Activated T-cell treated with anti-CD3 and anti-CD28 coated beads for 48 hours (primary cell): ENCODE results near the gene SPIRE2.
"Not testable (repeated sequence)": the region's sequence is repeated elsewhere in the genome, so short reads cannot be mapped to it uniquely, and the experiment has no call there.

Experiments used
- DNase-seq: peaks from one replicate; pipeline ENCODE4 v3.0.0-alpha.2; 2020; ENCODE audit warnings: low read depth

The SPIRE2 gene

DNA sequence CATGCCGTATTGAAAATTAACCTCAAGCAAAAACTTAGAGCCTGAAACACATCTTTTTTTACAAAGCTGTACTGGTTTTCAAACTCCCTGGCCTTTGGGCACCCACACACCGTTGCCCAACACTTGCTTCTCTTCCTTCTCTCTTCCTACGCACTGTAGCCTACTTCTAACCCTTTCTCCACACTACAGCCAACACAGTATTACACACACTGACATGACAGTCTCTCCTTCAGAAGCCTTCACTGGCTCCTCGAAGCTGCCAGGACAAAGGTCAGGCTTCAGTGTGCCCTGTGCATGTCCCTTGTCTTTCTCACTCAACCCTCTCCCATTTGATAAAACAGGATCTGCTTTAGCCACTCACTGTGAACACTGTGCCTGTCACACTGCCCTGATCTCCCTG is 19.8 kb upstream of the SPIRE2 start:
- no peak for DNase-seq

DNA sequence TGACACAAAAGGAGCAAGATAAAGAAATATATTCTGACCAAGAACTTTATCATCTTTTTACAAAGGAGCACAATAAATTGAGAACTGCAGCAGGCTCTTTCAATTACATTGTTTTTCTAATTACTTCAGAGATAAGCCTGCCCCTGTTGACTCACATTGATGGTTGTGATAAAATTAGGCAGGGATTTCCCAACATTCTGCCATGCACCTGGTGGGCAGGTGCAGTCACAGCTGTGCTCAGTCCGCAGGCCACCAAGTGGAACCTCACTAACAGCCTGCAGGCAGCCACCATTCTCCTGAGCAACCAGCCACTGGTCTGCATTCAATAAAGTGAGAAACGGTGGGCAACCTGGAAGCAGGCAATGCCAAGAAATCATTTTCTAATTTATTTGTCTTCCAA is 17.0 kb upstream of the SPIRE2 start:
- DNase-seq, result no peak

DNA sequence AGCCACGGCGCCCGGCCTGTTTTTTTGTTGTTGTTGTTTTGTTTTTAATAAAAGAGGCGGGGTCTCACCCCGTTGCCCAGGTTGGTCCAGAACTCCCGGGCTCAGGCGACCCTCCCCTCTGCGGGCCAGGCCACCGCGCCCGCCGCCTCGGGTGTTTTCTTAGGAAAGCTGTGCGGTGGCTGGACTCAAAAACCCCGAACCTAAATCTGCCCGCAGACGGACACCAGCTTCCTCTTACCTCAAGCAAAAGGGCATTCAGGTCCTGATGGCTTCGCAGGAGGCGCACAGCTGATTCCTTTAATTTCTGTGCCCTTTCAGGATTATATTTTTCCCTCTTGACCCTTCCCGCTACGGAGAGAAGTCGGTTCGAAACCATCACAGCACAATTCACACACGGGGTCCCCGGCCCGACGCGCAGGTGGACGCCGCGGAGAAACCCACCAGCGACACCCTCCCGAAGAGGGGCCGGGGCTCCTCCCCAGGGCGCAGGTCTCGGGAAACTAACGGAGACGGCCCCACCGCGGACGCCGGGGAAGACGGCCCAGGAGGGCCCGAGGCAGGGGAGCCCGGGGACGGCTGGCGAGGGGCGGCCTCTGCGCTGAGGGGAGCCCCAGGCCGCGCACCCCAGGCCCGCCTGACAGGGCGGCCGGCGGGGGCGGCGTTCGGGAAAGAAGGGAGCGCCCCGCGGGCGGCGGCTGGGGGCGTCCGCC is 12.5 kb upstream of the SPIRE2 start:
- peak; percentile 14 for DNase-seq

DNA sequence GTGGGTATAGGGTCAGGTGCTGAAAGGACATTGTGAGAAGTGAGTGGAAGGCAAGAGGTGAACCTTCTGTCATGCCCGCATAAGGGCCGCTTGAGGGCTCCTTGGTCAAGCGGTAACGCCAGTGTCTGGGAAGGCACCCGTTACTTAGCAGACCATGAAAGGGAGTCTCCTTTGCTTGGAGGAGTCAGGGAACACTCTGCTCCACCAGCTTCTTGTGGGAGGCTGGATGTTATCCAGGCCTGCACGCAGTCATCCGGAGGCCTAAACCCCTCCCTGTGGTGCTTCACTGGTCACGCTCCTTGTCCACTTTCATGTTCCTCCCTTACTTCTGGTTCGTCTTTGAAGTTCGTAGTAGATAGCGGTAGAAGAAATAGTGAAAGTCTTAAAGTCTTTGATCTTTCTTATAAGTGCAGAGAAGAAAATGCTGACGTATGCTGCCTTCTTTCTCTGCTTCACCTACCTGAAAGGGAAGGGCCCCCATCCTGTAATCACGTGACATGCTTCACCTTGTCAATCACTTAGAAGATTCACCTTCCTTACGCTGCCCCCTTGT is 9.3 kb upstream of the SPIRE2 start:
- DNase-seq, result not testable (repeated sequence)

DNA sequence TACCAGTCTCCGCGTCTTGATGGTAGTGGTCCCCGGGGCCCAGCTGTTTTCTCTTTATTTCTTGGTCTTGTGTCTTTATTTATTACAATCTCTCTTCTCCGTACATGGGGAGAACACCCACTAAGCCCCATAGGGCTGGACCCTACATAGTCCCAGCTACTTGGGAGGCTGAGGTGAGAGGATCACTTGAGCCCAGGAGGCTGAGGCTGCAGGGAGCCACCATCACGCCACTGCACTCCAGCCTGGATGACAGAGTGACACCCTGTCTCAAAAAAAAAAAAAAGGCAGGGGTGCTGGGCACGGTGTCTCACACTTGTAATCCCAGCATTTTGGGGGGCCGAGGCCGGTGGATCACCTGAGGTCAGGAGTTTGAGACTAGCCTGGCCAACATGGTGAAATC is 8.8 kb upstream of the SPIRE2 start:
- not testable (repeated sequence) for DNase-seq

GRCh38 chr16:89821438-89822187 is 6.7 kb upstream of the SPIRE2 start:
- no peak for DNase-seq

DNA sequence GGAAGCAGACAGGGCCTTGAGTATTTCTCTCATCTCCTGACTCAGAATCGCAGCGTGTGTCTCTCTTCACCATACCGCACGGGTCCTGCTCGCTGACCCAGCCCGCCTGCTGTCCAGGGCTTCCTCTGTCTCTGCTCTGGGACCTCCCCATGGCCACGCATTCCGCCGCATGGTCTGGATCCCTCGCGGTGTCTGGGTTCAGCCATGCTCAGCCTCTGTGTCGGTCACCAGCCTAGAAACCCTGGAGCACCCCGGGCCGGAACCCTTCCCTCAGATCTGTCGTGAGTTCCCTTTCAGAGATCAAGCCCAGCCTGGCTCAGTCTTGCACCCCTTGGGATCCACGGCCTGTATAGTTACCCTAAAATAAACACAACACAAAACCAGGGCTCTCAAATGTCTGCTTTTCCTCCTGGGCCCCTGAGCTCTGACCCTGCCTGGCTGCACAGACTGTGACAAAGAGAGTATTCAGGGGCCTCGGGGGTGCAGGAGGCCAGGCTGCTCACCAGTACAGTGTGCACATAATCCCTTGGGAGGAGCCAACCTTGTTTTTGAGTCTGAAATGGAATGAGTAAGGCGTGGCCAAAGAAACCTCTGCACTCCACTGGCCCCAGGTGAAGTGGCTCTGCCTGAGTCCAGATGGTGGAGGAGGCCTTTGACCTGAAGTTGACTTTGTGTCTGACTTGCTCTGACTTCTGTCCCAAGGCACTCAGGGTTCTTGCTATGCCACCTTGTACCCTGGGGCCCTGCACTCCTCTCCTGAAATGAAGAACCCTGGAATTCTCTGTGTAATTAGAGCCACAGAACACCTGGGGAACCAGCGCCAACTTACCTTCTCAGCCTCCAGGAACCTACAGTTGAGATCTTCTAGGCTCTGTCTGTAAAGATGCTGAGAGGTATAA is 5.8 kb upstream of the SPIRE2 start:
- DNase-seq, result no peak

DNA sequence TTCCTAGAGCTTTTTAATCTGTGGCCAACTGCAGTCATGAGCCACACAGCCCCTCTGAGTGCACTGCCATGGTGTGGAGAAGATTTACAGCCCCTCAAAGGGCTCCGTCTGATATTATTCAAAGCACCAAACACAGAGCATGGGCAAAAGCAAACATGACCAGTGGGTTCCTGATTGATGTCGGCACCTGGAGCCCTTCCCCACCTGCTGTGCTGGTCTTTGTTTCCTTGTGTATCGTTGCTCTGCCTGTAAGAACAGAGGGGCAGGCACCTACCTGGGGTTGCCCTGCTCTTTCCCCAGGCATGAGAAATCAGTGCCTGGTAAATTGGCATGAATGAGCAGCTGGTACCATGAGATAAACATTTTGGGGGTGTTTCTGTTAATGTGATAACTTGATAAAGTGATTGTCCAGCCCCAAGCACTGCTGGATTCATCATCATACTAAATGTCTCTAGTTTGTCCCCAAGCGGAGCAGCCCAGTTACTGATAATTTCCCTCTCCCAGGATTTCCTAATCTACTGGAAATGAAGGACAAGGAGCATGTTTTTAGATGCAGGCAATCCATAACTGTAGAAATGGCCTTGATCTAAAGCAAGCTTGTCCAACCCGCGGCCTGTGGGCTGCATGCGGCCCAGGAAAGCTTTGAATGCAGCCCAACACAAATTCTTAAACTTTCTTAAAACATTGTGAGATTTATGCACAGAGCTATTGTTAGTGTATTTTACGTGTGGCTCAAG is 5.0 kb upstream of the SPIRE2 start:
- no peak for DNase-seq

DNA sequence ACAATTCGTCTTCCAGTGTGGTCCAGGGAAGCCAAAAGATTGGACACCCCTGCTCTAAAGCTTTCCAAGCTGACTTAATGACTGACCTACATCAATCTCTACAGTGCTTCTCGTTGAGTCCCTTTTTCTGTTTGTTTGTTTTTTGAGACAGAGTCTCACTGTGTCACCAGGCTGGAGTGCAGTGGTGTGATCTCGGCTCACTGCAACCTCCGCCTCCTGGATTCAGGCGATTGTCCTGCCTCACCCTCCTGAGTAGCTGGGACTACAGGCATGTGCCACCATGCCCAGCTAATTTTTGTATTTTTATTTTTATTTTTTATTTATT is 4.5 kb upstream of the SPIRE2 start:
- DNase-seq, result not testable (repeated sequence)

DNA sequence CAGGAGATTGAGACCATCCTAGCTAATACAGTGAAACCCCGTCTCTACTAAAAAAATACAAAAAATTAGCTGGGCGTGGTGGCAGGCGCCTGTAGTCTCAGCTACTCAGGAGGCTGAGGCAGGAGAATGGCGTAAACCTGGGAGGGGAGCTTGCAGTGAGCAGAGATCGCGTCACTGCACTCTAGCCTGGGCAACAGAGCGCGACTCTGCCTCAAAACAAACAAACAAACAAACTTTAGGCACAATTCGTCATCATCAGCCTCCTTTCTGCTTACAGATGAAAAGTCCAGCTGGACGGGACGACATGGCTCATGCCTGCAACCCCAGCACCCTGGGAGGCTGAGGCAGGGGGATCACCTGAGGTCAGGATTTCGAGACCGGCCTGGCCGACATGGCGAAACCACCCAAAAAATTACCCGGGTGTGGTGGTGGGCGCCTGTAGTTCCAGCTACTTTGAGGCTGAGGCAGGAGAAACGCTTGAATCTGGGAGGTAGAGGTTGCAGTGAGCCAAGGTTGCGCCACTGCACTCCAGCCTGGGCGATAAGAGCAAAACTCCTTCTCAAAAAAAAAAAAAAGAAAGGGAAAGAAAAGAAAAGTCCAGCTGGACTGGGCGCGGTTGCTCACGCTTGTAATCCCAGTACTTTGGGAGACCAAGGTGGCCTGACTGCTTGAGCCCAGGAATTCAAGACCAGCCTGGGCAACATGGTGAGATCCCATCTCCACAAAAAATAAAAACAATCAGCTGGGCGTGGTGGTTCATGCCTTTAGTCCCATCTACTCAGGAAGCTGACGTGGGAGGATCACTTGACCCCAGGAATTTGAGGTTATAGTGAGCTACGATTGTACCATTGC is 1.5 kb upstream of the SPIRE2 start:
- DNase-seq, result no peak

DNA sequence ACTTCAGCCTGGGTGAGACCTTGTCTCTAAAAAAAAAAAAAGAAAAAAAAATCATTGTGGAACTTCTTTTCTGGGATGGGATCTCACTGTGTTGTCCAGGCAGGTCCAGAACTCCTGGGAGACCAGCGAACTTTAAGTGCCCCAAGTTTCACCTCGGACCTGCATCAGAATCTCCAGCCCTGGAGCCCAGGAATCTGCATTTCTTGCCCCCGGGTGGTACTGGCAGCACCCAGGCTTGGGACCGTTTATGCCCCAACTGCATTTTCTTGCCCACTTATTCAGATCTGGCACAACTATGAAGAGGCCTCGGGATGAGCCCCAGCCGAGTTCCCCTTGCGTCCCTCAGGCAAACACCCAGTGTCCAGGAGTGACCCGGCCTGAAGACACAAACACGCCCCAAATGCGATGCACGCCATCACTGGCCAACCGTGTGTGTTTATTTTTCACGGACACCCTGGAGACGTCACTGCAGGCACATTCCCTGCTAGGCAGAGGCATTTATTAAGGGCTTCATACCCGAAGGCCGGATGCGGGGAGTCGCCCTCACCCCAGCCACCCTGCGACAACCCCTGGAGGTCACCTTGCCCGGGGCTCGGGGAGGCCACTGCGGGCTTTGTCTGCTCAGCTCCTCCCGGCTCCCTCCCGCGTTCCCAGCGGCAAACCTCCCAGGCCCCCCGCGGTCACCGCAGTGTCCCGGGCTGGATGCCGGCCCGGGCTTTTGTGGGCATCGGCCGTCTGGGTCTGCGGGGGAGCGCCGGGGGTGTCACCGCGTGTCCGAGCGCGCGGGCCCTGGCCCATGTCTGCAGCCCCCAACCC is 684 bp upstream of the SPIRE2 start:
- DNase-seq, result no peak

DNA sequence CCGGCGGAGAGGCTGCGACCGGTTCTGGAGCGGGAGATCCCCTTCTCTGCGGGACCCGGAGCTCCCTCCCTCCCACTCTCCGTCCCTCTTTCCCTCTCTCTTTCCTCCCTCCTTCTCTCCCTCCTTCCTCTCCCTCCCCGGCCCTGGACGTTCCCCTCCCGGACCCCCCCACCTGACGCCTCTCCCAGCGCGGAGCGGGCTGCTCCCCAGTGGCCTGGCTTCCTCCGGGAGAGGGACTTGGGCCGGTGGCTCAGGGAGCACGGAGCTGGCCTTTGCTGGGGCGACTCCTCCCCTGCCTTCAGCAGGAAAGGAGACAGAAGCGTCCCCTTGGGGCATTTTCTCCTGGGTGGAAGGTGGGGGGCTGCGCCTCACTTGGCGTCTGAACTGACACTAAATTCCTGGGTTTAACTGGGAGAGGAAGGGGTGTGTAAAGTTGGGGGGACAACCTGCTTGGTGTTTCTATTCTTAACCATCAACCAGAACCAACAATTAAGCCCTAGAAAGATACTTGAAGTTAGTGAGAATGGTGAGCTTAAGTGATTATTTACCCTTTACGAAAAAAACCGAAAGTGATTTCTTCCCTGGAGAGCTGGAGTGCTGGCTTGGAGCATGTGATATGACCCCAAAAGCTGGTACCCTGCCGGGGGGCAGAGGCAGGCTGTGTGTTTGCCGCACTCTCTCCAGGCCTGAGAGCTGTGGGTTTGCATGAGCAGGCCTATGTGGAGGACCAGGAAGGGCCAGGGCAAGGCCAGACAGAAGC is 775 bp downstream of the SPIRE2 start:
- no peak for DNase-seq

DNA sequence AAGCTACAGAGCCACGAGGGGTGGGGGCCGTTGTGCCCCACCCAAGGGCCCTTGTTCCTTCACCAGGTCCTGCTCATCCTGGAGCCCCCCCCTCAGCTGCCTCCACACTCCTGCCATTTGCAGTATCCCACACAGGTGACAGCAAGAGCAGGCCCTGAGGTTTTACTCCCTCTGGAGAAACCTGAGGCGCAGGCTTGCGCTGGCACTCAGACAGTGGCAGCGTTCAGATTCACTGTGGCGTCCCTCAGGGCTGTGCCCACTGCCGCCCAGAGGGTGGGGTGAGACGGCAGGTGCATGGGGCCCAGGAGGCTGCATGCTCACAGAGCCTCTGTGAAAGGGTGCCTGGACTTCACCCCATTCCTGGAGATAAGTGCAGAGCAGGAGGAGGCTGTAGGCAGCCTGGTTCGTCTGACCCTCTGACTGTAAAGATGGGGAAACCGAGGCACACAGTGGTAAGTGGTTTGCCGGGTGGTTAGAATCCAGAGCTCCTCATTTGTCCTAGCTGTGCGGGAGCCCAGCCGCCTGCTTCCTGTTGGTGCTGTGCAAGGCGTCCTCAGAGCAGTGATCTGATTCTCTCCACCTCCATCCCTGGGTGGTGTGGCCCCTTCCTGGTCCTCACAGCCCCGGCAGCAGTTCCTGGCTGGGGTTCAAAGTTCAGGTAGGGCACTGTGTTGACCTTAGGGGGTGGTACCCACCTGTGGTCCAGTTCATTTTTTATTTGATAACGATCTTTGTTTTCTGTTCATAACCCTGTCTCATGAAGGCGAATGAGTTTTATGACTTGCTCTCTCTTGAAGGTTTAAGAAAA is 1.6 kb downstream of the SPIRE2 start:
- DNase-seq, result no peak

GRCh38 chr16:89831810-89832328 is 3.6 kb downstream of the SPIRE2 start:
- DNase-seq, result no peak

GRCh38 chr16:89833664-89834363 is 5.5 kb downstream of the SPIRE2 start:
- DNase-seq, result not testable (repeated sequence)

- DNase-seq, result not testable (repeated sequence)
These were observed 6.6 kb downstream of the SPIRE2 start for GRCh38 chr16:89834813-89835363.

GRCh38 chr16:89836484-89836883 is 8.2 kb downstream of the SPIRE2 start:
- not testable (repeated sequence) for DNase-seq
